KOPT-K1 (cell line): ENCODE measurements around the gene PPA2.

Experiments
- H3K27ac ChIP-seq: fragments of 200-600 bp; sonication (generic); 2 replicates; pipeline ENCODE4 v1.5.1; 2016; ENCODE audit warnings: antibody characterized with exemption, mild to moderate bottlenecking, low read depth, low read length; ENCODE audit not compliant: poor library complexity, severe bottlenecking
- H3K36me3 ChIP-seq: fragments of 200-600 bp; sonication (generic); 2 replicates; pipeline ENCODE4 v1.5.1; 2017; ENCODE audit warnings: antibody characterized with exemption, mild to moderate bottlenecking, low read length, moderate library complexity; ENCODE audit not compliant: insufficient read depth
- H3K9me3 ChIP-seq: fragments of 200-600 bp; sonication (generic); 2 replicates; pipeline ENCODE4 v1.5.1; 2017; ENCODE audit warnings: antibody characterized with exemption, low read length, mild to moderate bottlenecking; ENCODE audit not compliant: insufficient read depth, poor library complexity, severe bottlenecking

PPA2 gene

GRCh38 chr4:105386012-105386411 lies 87.8 kb downstream of the PPA2 start:
- H3K27ac ChIP-seq, result no peak overlapping the region
- peaks cover 42% of the 10 kb centered on the region for H3K36me3 ChIP-seq
- H3K9me3 ChIP-seq, result no peaks in the 10 kb centered on the region

- Histone ChIP-seq H3K9me3 (no peaks in the 10 kb centered on the region), H3K27ac (no peak overlapping the region), H3K36me3 (0 out of 2 replicates have a peak, but pooled peaks cover 6% of the 10 kb centered on the region)
These were observed 99.8 kb downstream of the PPA2 start for GRCh38 chr4:105374071-105374470.

GRCh38 chr4:105373324-105373723 lies 100.5 kb downstream of the PPA2 start:
- 0 out of 2 replicates have a peak, but pooled peaks cover 6% of the 10 kb centered on the region for H3K36me3 ChIP-seq
- no peak overlapping the region for H3K27ac ChIP-seq
- H3K9me3 ChIP-seq, result no peaks in the 10 kb centered on the region

- Histone ChIP-seq H3K36me3 (peaks cover 7% of the 10 kb centered on the region; the same call in 1 of the 2 replicates), H3K27ac (no peak overlapping the region), H3K9me3 (peaks cover 24% of the 10 kb centered on the region)
These were observed 103.9 kb downstream of the PPA2 start for GRCh38 chr4:105369988-105370387.

- H3K9me3 ChIP-seq, result peaks cover 18% of the 10 kb centered on the region
- H3K27ac ChIP-seq, result no peak overlapping the region
- H3K36me3 ChIP-seq, result no peaks in the 10 kb centered on the region; the same call in 1 of the 2 replicates
These were observed 112.8 kb downstream of the PPA2 start for GRCh38 chr4:105361053-105361452.

GRCh38 chr4:105357258-105357980 lies 116.4 kb downstream of the PPA2 start:
- H3K27ac ChIP-seq, result no peak overlapping the region
- no peaks in the 10 kb centered on the region for H3K9me3 ChIP-seq
- H3K36me3 ChIP-seq, result no peaks in the 10 kb centered on the region

GRCh38 chr4:105356194-105356593 lies 117.7 kb downstream of the PPA2 start:
- H3K36me3 ChIP-seq, result no peaks in the 10 kb centered on the region
- H3K27ac ChIP-seq, result no peak overlapping the region
- H3K9me3 ChIP-seq, result no peaks in the 10 kb centered on the region

- no peak overlapping the region for H3K27ac ChIP-seq
- no peaks in the 10 kb centered on the region for H3K36me3 ChIP-seq
These were observed 121.0 kb downstream of the PPA2 start for GRCh38 chr4:105352826-105353225.

GRCh38 chr4:105351861-105352260 lies 122.0 kb downstream of the PPA2 start:
- Histone ChIP-seq H3K27ac (no peak overlapping the region), H3K9me3 (no peaks in the 10 kb centered on the region)

More at GRCh38 chr4:105352826-105353225, 121.0 kb downstream of the PPA2 start:
- H3K9me3 ChIP-seq, result no peaks in the 10 kb centered on the region

GRCh38 chr4:105350859-105351490 lies 122.9 kb downstream of the PPA2 start:
- Histone ChIP-seq H3K36me3 (no peaks in the 10 kb centered on the region), H3K9me3 (no peaks in the 10 kb centered on the region), H3K27ac (no peak overlapping the region)

More at GRCh38 chr4:105351861-105352260, 122.0 kb downstream of the PPA2 start:
- no peaks in the 10 kb centered on the region for H3K36me3 ChIP-seq

- Histone ChIP-seq H3K36me3 (no peaks in the 10 kb centered on the region), H3K9me3 (no peaks in the 10 kb centered on the region), H3K27ac (no peak overlapping the region)
These were observed 125.1 kb downstream of the PPA2 start for GRCh38 chr4:105348719-105349118.

GRCh38 chr4:105346869-105347268 lies 127.0 kb downstream of the PPA2 start:
- no peaks in the 10 kb centered on the region for H3K9me3 ChIP-seq
- no peak overlapping the region for H3K27ac ChIP-seq
- no peaks in the 10 kb centered on the region for H3K36me3 ChIP-seq

GRCh38 chr4:105345838-105346237 lies 128.0 kb downstream of the PPA2 start:
- no peaks in the 10 kb centered on the region for H3K9me3 ChIP-seq
- no peak overlapping the region for H3K27ac ChIP-seq
- no peaks in the 10 kb centered on the region for H3K36me3 ChIP-seq

- H3K9me3 ChIP-seq, result no peaks in the 10 kb centered on the region
- no peaks in the 10 kb centered on the region for H3K36me3 ChIP-seq
- H3K27ac ChIP-seq, result no peak overlapping the region
These were observed 128.5 kb downstream of the PPA2 start for GRCh38 chr4:105345358-105345757.

GRCh38 chr4:105344141-105344540 lies 129.7 kb downstream of the PPA2 start:
- Histone ChIP-seq H3K36me3 (no peaks in the 10 kb centered on the region), H3K9me3 (no peaks in the 10 kb centered on the region), H3K27ac (no peak overlapping the region)
